Upper lobe of left lung (tissue), 6 donors: ENCODE data around the gene PAPPA. TPM values are rescaled to one million over a fixed set of nuclear protein-coding genes. Genes with fewer than 3 reads are reported as not detected.
A peak's percentile ranks its signal among the peaks of the same experiment; 100 is the strongest.

Experiments
- ATAC-seq, 2 donors: fragments of 200-7000 bp; cut with Tn5 transposase; one replicate each; pipeline ENCODE4 v1.9.1; 2022; ENCODE audit warnings: mild to moderate bottlenecking in 2 of 2, moderate library complexity in 2 of 2; ENCODE audit not compliant: low FRiP score in 2 of 2
- DNase-seq, 2 donors: peaks; one replicate each; pipeline ENCODE4 v3.0.0-alpha.2; 2019 to 2020
- H3K27ac ChIP-seq, 4 donors: fragments of 200-600 bp; sonication (generic); one replicate each; pipeline ENCODE4 v1.5.1; 2016 to 2019
- H3K27me3 ChIP-seq, 4 donors: fragments of 200-600 bp; sonication (generic); one replicate each; pipeline ENCODE4 v1.5.1; 2017 to 2019
- H3K36me3 ChIP-seq, 4 donors: fragments of 200-600 bp; sonication (generic); one replicate each; pipeline ENCODE4 v1.5.1; 2016 to 2019
- H3K4me1 ChIP-seq, 4 donors: fragments of 200-600 bp; sonication (generic); one replicate each; pipeline ENCODE4 v1.5.1; 2018 to 2019
- H3K4me3 ChIP-seq, 4 donors: fragments of 200-600 bp; sonication (generic); one replicate each; pipeline ENCODE4 v1.5.1; 2017 to 2019; ENCODE audit warnings: mild to moderate bottlenecking in 2 of 4, moderate library complexity in 1 of 4
- H3K9me3 ChIP-seq, 4 donors: fragments of 200-600 bp; sonication (generic); one replicate each; pipeline ENCODE4 v1.5.1; 2018 to 2019
- EP300 ChIP-seq, 4 donors: sonication (generic); formaldehyde crosslinking; IDR thresholded peaks; one replicate each; pipeline ENCODE4 v1.5.1; 2017; ENCODE audit warnings: antibody characterized with exemption in 4 of 4, control low read depth in 2 of 4
- POLR2A ChIP-seq, 4 donors: fragments of 450-650 bp; IDR thresholded peaks; one replicate each; pipeline ENCODE4 v1.5.1; 2016 to 2017; ENCODE audit warnings: antibody characterized with exemption in 4 of 4, mild to moderate bottlenecking in 2 of 4
- POLR2AphosphoS5 ChIP-seq, 2 donors: sonication (generic); formaldehyde crosslinking; IDR thresholded peaks; one replicate each; pipeline ENCODE4 v1.5.1; 2017; ENCODE audit warnings: antibody characterized with exemption in 2 of 2
- WGBS, 2 donors: methylation state at CpG; one replicate each; pipeline ENCODE4 v1.1.5; 2017 to 2018; 5-methylcytosine and 5-hydroxymethylcytosine counted together
- total RNA-seq, 6 donors: library from RNA; depleted of rRNA in 4 of 6; stranded (reverse); fragments of >200 nt in 4 of 6; gene quantifications; one replicate each; pipeline versions ENCODE4 v1.1.0 to v1.2.1, GENCODE V29; 2016 to 2021
- TF ChIP-seq, protein P1 (sequence below), 6 experiments: fragments of 450-650 bp in 4 of 6; fragments of 200-600 bp in 2 of 6; sonication (generic) in 2 of 6; IDR thresholded peaks; one replicate each; pipeline ENCODE4 v1.5.1; 2016 to 2019; ENCODE audit warnings: antibody characterized with exemption in 6 of 6
- donor health status: DM: no; HTN: no; CAD: no; lungs with moderate emphysema.
- donor health status: DM: no; HTN: yes; CAD: no; lungs with severe emphysema.

The PAPPA gene
- total RNA-seq, 6 donors from 2014 or later = 0.46 to 2.9 (median 1.1) TPM

DNA sequence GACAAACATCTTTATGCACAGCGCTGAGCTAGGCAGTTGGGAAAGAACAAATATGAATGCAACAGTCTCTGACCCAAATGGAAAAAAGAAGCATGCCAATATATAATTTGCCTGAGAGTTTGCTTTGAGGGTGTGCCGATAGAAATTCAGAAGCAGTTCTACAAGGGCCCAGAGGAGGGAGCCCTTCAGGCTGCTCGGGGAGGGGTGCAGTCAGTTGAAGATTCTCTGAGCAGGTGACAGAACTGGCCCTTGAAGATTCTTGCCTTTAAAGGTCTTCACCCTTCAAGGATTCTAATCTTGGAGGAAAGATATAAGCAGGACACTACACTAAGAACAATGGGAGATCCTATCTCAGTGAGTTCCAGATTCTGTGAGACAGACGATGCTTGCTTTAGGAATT lies 3.7 kb upstream of the PAPPA start:
- Histone ChIP-seq H3K4me1 (peaks cover 0 to 13% (median 9%) of the 10 kb centered on the region in 4 donors), H3K36me3 (no peaks in the 10 kb centered on the region), H3K27me3 (peaks cover 0 to 5% (median 2%) of the 10 kb centered on the region in 4 donors), H3K9me3 (no peaks in the 10 kb centered on the region), H3K27ac (no peak overlapping the region), H3K4me3 (no peak overlapping the region)
- DNase-seq (no peak), ATAC-seq (peak in 1 of 2 donors; percentile 34)
- no peak for TF ChIP-seq EP300 (IDR thresholded peaks at IDR 0.05)
- TF ChIP-seq POLR2A (IDR thresholded peaks at IDR 0.05) = no peak
- no peak for TF ChIP-seq POLR2AphosphoS5 (IDR thresholded peaks at IDR 0.05)
- TF ChIP-seq, protein P1, sequence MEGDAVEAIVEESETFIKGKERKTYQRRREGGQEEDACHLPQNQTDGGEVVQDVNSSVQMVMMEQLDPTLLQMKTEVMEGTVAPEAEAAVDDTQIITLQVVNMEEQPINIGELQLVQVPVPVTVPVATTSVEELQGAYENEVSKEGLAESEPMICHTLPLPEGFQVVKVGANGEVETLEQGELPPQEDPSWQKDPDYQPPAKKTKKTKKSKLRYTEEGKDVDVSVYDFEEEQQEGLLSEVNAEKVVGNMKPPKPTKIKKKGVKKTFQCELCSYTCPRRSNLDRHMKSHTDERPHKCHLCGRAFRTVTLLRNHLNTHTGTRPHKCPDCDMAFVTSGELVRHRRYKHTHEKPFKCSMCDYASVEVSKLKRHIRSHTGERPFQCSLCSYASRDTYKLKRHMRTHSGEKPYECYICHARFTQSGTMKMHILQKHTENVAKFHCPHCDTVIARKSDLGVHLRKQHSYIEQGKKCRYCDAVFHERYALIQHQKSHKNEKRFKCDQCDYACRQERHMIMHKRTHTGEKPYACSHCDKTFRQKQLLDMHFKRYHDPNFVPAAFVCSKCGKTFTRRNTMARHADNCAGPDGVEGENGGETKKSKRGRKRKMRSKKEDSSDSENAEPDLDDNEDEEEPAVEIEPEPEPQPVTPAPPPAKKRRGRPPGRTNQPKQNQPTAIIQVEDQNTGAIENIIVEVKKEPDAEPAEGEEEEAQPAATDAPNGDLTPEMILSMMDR (IDR thresholded peaks at IDR 0.05) = peak in 4 of 6 experiments; percentile 33 to 37 (median 36)
- 21 to 25% methylated on average over 4 of the region's 4 CpGs for WGBS, 2 donors

DNA sequence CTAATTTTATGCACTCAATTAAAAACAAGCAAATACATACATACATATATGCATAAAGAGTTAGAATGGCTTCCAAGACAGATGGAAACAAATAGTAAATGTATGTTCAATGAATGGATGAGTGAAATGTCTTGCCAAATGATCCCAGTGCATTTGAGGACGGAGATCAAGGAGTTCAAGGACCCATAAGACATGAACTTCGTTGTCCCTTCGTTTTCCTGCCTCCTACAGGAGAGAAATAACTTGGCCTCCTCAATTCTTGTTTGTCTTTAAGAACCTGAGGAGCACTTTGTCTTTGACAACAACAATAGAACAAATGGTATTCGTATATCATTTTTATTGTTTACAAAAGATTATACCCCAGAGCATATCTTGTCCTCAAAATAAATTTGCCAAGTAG lies 2.4 kb upstream of the PAPPA start:
- DNase-seq = no peak
- 50 to 52% methylated on average over 4 of the region's 4 CpGs for WGBS, 2 donors

DNA sequence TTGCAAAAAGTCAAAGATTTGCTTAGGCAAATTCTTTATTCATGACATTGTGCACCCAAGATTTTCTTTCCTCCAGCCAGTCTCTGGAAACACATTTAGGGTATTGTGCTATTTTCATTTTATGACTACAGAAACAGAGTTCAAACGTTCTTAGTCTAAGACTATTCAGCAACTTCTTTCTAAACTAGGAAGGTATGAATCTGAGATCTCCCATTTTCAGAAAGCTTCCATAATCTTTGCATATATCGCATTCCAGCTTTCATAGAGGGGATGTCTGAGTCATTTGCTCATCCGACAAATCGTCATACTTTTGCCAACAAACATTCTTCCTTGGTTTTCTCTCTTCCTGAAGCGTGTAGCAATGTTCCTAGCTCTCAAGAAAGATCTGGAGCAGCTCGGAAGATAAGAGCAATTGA lies 1.6 kb upstream of the PAPPA start:
- no peak overlapping the region for H3K27ac ChIP-seq
- H3K4me3 ChIP-seq = no peak overlapping the region
- peaks cover 0 to 23% (median 18%) of the 10 kb centered on the region in 4 donors for H3K4me1 ChIP-seq
- TF ChIP-seq POLR2A (IDR thresholded peaks at IDR 0.05) (no peak), EP300 (IDR thresholded peaks at IDR 0.05) (no peak), POLR2AphosphoS5 (IDR thresholded peaks at IDR 0.05) (no peak)
- TF ChIP-seq, protein P1 (IDR thresholded peaks at IDR 0.05) = no peak
- no peaks in the 10 kb centered on the region for H3K9me3 ChIP-seq
- DNase-seq = no peak
- 43 to 45% methylated on average over 6 of the region's 6 CpGs for WGBS, 2 donors
- H3K27me3 ChIP-seq = peaks cover 0 to 5% (median 2%) of the 10 kb centered on the region in 4 donors
- no peak for ATAC-seq
- H3K36me3 ChIP-seq = no peaks in the 10 kb centered on the region

More for the DNA sequence above, 2.4 kb upstream of the PAPPA start:
- peaks cover 0 to 18% (median 16%) of the 10 kb centered on the region in 4 donors for H3K4me1 ChIP-seq
- no peak for ATAC-seq
- no peak overlapping the region for H3K4me3 ChIP-seq
- H3K36me3 ChIP-seq = no peaks in the 10 kb centered on the region
- H3K27me3 ChIP-seq = peaks cover 0 to 5% (median 2%) of the 10 kb centered on the region in 4 donors
- H3K27ac ChIP-seq = no peak overlapping the region
- TF ChIP-seq POLR2AphosphoS5 (IDR thresholded peaks at IDR 0.05) (no peak), POLR2A (IDR thresholded peaks at IDR 0.05) (no peak), EP300 (IDR thresholded peaks at IDR 0.05) (no peak)
- TF ChIP-seq, protein P1 (IDR thresholded peaks at IDR 0.05) = no peak
- no peaks in the 10 kb centered on the region for H3K9me3 ChIP-seq

DNA sequence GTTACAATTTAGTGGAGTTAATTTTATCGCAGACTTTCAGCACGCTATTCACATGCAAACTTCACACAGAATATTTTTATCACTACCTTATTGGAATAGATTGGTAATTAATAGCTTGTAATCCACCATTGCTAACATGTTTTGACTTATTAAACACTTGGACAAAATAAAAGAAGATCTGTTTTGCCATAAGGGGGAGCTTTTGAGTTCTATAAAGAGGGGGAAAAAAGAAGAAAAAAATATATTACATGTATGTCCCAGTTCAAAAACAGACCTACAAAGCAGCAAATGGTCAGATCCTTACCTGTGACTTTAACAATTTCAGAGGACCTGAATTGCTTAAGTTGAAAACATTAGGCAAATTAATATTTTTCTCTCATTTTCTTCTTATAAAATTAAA lies 1.2 kb upstream of the PAPPA start:
- ATAC-seq = no peak
- DNase-seq = no peak
- H3K27ac ChIP-seq = no peak overlapping the region
- 38 to 61% methylated on average over 2 of the region's 2 CpGs for WGBS, 2 donors
- H3K36me3 ChIP-seq = no peaks in the 10 kb centered on the region
- H3K9me3 ChIP-seq = no peaks in the 10 kb centered on the region
- peaks cover 0 to 24% (median 19%) of the 10 kb centered on the region in 4 donors for H3K4me1 ChIP-seq
- peaks cover 0 to 5% (median 2%) of the 10 kb centered on the region in 4 donors for H3K27me3 ChIP-seq
- H3K4me3 ChIP-seq = no peak overlapping the region
- TF ChIP-seq POLR2A (IDR thresholded peaks at IDR 0.05) = no peak
- TF ChIP-seq EP300 (IDR thresholded peaks at IDR 0.05) = no peak
- no peak for TF ChIP-seq POLR2AphosphoS5 (IDR thresholded peaks at IDR 0.05)
- TF ChIP-seq, protein P1 (IDR thresholded peaks at IDR 0.05) = no peak
